Measurements from ENCODE around the gene RBP5.

The RBP5 gene

GRCh38 chr12:7099290-7099996, 29.2 kb downstream of the RBP5 start:
- DNase-seq: no peak

- DNase-seq: no peak
These were observed 31.7 kb downstream of the RBP5 start for GRCh38 chr12:7096979-7097378.

- DNase-seq: no peak
These were observed 32.4 kb downstream of the RBP5 start for GRCh38 chr12:7096006-7096932.

- DNase-seq: no peak
These were observed 34.8 kb downstream of the RBP5 start for GRCh38 chr12:7093892-7094291.

GRCh38 chr12:7093486-7093885, 35.2 kb downstream of the RBP5 start:
- DNase-seq: no peak

- no peak for DNase-seq
These were observed 35.7 kb downstream of the RBP5 start for GRCh38 chr12:7092986-7093460.

- no peak for DNase-seq
These were observed 36.3 kb downstream of the RBP5 start, which contains the start of gene C1R for GRCh38 chr12:7092229-7092985. Gene C1R (minus strand): TSS chr12:7092445. CDS start chr12:7092388, 57 bp downstream.

GRCh38 chr12:7091660-7092228, 36.9 kb downstream of the RBP5 start:
- DNase-seq: no peak

GRCh38 chr12:7091171-7091570, 37.5 kb downstream of the RBP5 start:
- no peak for DNase-seq

- no peak for DNase-seq
These were observed 38.3 kb downstream of the RBP5 start for GRCh38 chr12:7090222-7090998.

GRCh38 chr12:7089196-7089871, 39.4 kb downstream of the RBP5 start:
- no peak for DNase-seq

- DNase-seq: no peak
These were observed 45.6 kb downstream of the RBP5 start for GRCh38 chr12:7083125-7083524.

GRCh38 chr12:7081037-7081436, 47.7 kb downstream of the RBP5 start:
- DNase-seq: no peak

- DNase-seq: no peak
These were observed 48.9 kb downstream of the RBP5 start for GRCh38 chr12:7079826-7080125.

GRCh38 chr12:7078163-7078562, 50.5 kb downstream of the RBP5 start:
- no peak for DNase-seq

- DNase-seq: no peak
These were observed 52.2 kb downstream of the RBP5 start for GRCh38 chr12:7076493-7076892.

- DNase-seq: no peak
These were observed 52.8 kb downstream of the RBP5 start for GRCh38 chr12:7075939-7076338.

- DNase-seq: no peak
These were observed 53.2 kb downstream of the RBP5 start for GRCh38 chr12:7075518-7075917.

GRCh38 chr12:7073946-7074345, 54.7 kb downstream of the RBP5 start:
- DNase-seq: no peak
